Duodenal mucosa (tissue), 2 donors: ENCODE results near the gene KCNK5.

Experiments used
- H3K27ac ChIP-seq: one replicate; pipeline ENCODE4 v1.7.0; 2013; ENCODE audit warnings: low read depth, low read length
- H3K27me3 ChIP-seq, 2 donors: one replicate each; pipeline ENCODE4 v1.7.0; 2013; ENCODE audit warnings: low read length in 2 of 2, control low read depth in 1 of 2; ENCODE audit not compliant: insufficient read depth in 2 of 2, control insufficient read depth in 1 of 2
- H3K36me3 ChIP-seq, 2 donors: one replicate each; pipeline ENCODE4 v1.7.0; 2013; ENCODE audit warnings: low read length in 2 of 2, control low read depth in 1 of 2; ENCODE audit not compliant: insufficient read depth in 2 of 2, control insufficient read depth in 1 of 2
- H3K4me1 ChIP-seq, 2 donors: one replicate each; pipeline ENCODE4 v1.7.0; 2013; ENCODE audit warnings: low read length in 2 of 2, control low read depth in 1 of 2; ENCODE audit not compliant: insufficient read depth in 2 of 2, control insufficient read depth in 1 of 2
- H3K4me3 ChIP-seq, 2 donors: one replicate each; pipeline ENCODE4 v1.7.0; 2013; ENCODE audit warnings: low read length in 2 of 2, low read depth in 1 of 2
- H3K9ac ChIP-seq, 2 donors: one replicate each; pipeline ENCODE4 v1.7.0; 2013; ENCODE audit warnings: low read length in 2 of 2, low read depth in 1 of 2
- H3K9me3 ChIP-seq, 2 donors: one replicate each; pipeline ENCODE4 v1.7.0; 2013; ENCODE audit warnings: low read length in 2 of 2, control low read depth in 1 of 2; ENCODE audit not compliant: control insufficient read depth in 1 of 2

The KCNK5 gene

GRCh38 chr6:39228992-39229767 is at the start of gene KCNK5:
TSS of gene KCNK5 (minus strand) at chr6:39229475. CDS start at chr6:39229111, 364 bp downstream.
- H3K4me1 ChIP-seq, result peaks cover 27 to 37% of the 10 kb centered on the region in 2 donors
- H3K9ac ChIP-seq, result peak within 1 kb of the TSS; percentile 81 to 93
- no peaks in the 10 kb centered on the region for H3K27me3 ChIP-seq
- H3K9me3 ChIP-seq, result no peaks in the 10 kb centered on the region
- H3K36me3 ChIP-seq, result no peaks in the 10 kb centered on the region
- peak within 1 kb of the TSS; percentile 68 for H3K27ac ChIP-seq
- peak within 1 kb of the TSS; percentile 92 for H3K4me3 ChIP-seq

- Histone ChIP-seq H3K9me3 (no peaks in the 10 kb centered on the region), H3K27ac (no peak overlapping the region), H3K27me3 (no peaks in the 10 kb centered on the region), H3K4me1 (peaks cover 23% of the 10 kb centered on the region in 2 donors), H3K9ac (no peak overlapping the region), H3K4me3 (no peak overlapping the region), H3K36me3 (no peaks in the 10 kb centered on the region)
Observed at GRCh38 chr6:39276379-39276995, 47.2 kb upstream of the KCNK5 start.

- no peak overlapping the region for H3K4me3 ChIP-seq
- H3K27me3 ChIP-seq, result no peaks in the 10 kb centered on the region
- peaks cover 9% of the 10 kb centered on the region in 2 donors for H3K4me1 ChIP-seq
- no peak overlapping the region for H3K9ac ChIP-seq
- H3K27ac ChIP-seq, result no peak overlapping the region
- no peaks in the 10 kb centered on the region for H3K36me3 ChIP-seq
- no peaks in the 10 kb centered on the region for H3K9me3 ChIP-seq
Observed at GRCh38 chr6:39274903-39275302, 45.6 kb upstream of the KCNK5 start.

- Histone ChIP-seq H3K36me3 (no peaks in the 10 kb centered on the region), H3K27ac (no peak overlapping the region), H3K9me3 (no peaks in the 10 kb centered on the region), H3K4me3 (no peak overlapping the region), H3K4me1 (peaks cover 5% of the 10 kb centered on the region in 2 donors), H3K27me3 (no peaks in the 10 kb centered on the region), H3K9ac (no peak overlapping the region)
Observed at GRCh38 chr6:39274471-39274870, 45.2 kb upstream of the KCNK5 start.

GRCh38 chr6:39273406-39273821 is 44.1 kb upstream of the KCNK5 start:
- no peaks in the 10 kb centered on the region for H3K9me3 ChIP-seq
- H3K36me3 ChIP-seq, result no peaks in the 10 kb centered on the region
- no peaks in the 10 kb centered on the region for H3K27me3 ChIP-seq
- no peak overlapping the region for H3K4me3 ChIP-seq
- no peak overlapping the region for H3K27ac ChIP-seq
- no peak overlapping the region for H3K9ac ChIP-seq
- H3K4me1 ChIP-seq, result no peaks in the 10 kb centered on the region

- Histone ChIP-seq H3K4me3 (no peak overlapping the region), H3K4me1 (no peaks in the 10 kb centered on the region)
Observed at GRCh38 chr6:39269961-39270360, 40.7 kb upstream of the KCNK5 start.

GRCh38 chr6:39268721-39269120 is 39.4 kb upstream of the KCNK5 start:
- Histone ChIP-seq H3K9me3 (no peaks in the 10 kb centered on the region), H3K27me3 (no peaks in the 10 kb centered on the region), H3K4me1 (peaks cover 0 to 2% of the 10 kb centered on the region in 2 donors), H3K36me3 (no peaks in the 10 kb centered on the region), H3K9ac (no peak overlapping the region), H3K4me3 (no peak overlapping the region), H3K27ac (no peak overlapping the region)

More at GRCh38 chr6:39269961-39270360, 40.7 kb upstream of the KCNK5 start:
- Histone ChIP-seq H3K27me3 (no peaks in the 10 kb centered on the region), H3K36me3 (no peaks in the 10 kb centered on the region), H3K9ac (no peak overlapping the region), H3K27ac (no peak overlapping the region), H3K9me3 (no peaks in the 10 kb centered on the region)

- Histone ChIP-seq H3K9me3 (no peaks in the 10 kb centered on the region), H3K4me3 (no peak overlapping the region), H3K27me3 (no peaks in the 10 kb centered on the region), H3K9ac (no peak overlapping the region), H3K27ac (no peak overlapping the region), H3K36me3 (no peaks in the 10 kb centered on the region), H3K4me1 (peaks cover 5 to 8% of the 10 kb centered on the region in 2 donors)
Observed at GRCh38 chr6:39268171-39268570, 38.9 kb upstream of the KCNK5 start.

GRCh38 chr6:39266782-39267355 is 37.6 kb upstream of the KCNK5 start:
- no peak overlapping the region for H3K4me3 ChIP-seq
- peaks cover 6 to 9% of the 10 kb centered on the region in 2 donors for H3K4me1 ChIP-seq
- no peaks in the 10 kb centered on the region for H3K27me3 ChIP-seq
- H3K9me3 ChIP-seq, result no peaks in the 10 kb centered on the region
- H3K9ac ChIP-seq, result no peak overlapping the region
- no peaks in the 10 kb centered on the region for H3K36me3 ChIP-seq
- H3K27ac ChIP-seq, result no peak overlapping the region

GRCh38 chr6:39266375-39266774 is 37.1 kb upstream of the KCNK5 start:
- Histone ChIP-seq H3K27ac (no peak overlapping the region), H3K27me3 (no peaks in the 10 kb centered on the region), H3K36me3 (no peaks in the 10 kb centered on the region), H3K4me3 (no peak overlapping the region), H3K9ac (no peak overlapping the region), H3K9me3 (no peaks in the 10 kb centered on the region), H3K4me1 (peaks cover 6 to 9% of the 10 kb centered on the region in 2 donors)
